NCI-H146 (cell line): ENCODE measurements around the gene TENM4.

Experiments
- DNase-seq: peaks from one replicate; lab custom pipeline; 2025; lab: John Stamatoyannopoulos, UW

TENM4 gene

GRCh38 chr11:79296141-79296540 is 144.7 kb downstream of the TENM4 start:
- no peak for DNase-seq

- DNase-seq = no peak
Observed at GRCh38 chr11:79294845-79295731, 145.7 kb downstream of the TENM4 start.

- DNase-seq = no peak
Observed at GRCh38 chr11:79291948-79292347, 148.9 kb downstream of the TENM4 start.

GRCh38 chr11:79290761-79291160 is 150.1 kb downstream of the TENM4 start:
- DNase-seq = no peak

- DNase-seq = no peak
Observed at GRCh38 chr11:79287952-79288351, 152.9 kb downstream of the TENM4 start.

- DNase-seq = no peak
Observed at GRCh38 chr11:79285756-79286155, 155.1 kb downstream of the TENM4 start.

GRCh38 chr11:79276736-79277325 is 164.0 kb downstream of the TENM4 start:
- no peak for DNase-seq

- DNase-seq = no peak
Observed at GRCh38 chr11:79274636-79275331, 166.0 kb downstream of the TENM4 start.

- no peak for DNase-seq
Observed at GRCh38 chr11:79273781-79274180, 167.0 kb downstream of the TENM4 start.

GRCh38 chr11:79269611-79270307 is 171.1 kb downstream of the TENM4 start:
- no peak for DNase-seq

- DNase-seq = no peak
Observed at GRCh38 chr11:79266396-79266795, 174.4 kb downstream of the TENM4 start.

- DNase-seq = no peak
Observed at GRCh38 chr11:79265756-79266322, 175.0 kb downstream of the TENM4 start.

GRCh38 chr11:79264284-79264683 is 176.5 kb downstream of the TENM4 start:
- no peak for DNase-seq

- DNase-seq = no peak
Observed at GRCh38 chr11:79263001-79263400, 177.8 kb downstream of the TENM4 start.

- no peak for DNase-seq
Observed at GRCh38 chr11:79262221-79262620, 178.6 kb downstream of the TENM4 start.

- DNase-seq = no peak
Observed at GRCh38 chr11:79261684-79262083, 179.1 kb downstream of the TENM4 start.

GRCh38 chr11:79259800-79260199 is 181.0 kb downstream of the TENM4 start:
- DNase-seq = no peak

- DNase-seq = no peak
Observed at GRCh38 chr11:79258576-79258975, 182.3 kb downstream of the TENM4 start.

GRCh38 chr11:79255965-79256364 is 184.9 kb downstream of the TENM4 start:
- DNase-seq = no peak

GRCh38 chr11:79253280-79253679 is 187.6 kb downstream of the TENM4 start:
- no peak for DNase-seq

GRCh38 chr11:79249295-79249993 is 191.4 kb downstream of the TENM4 start:
- no peak for DNase-seq
